ENCODE data around the gene OXT.

DNA sequence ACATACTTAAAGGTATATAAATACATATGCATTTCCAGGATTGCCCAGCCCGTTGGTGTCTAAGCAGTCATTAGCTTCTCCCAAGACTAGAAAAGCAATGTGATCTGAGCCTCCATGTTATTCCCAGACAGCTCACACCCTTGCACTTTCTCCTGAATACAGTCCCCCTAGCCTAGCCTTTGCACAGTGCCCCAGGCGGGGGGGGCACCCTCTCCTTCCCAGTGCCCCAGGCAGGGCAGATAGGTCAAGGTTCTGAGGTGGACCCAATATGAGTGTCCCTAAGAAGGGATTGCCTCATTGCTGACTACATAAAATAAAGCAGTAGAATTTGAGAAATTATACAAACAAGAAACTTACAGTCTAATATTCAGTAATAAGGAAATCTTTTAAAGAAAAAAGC, 43.4 kb upstream of the OXT start:
- TF ChIP-seq TAF1 (IDR thresholded peaks at IDR 0.05; ENCODE audit: borderline replicate concordance, insufficient read depth, low read length) = no peak
- TF ChIP-seq FOXP2 (optimal IDR thresholded peaks at IDR 0.05; ENCODE audit: borderline replicate concordance, extremely low read depth, extremely low read length, insufficient read depth) = no peak
- TF ChIP-seq, protein P1, sequence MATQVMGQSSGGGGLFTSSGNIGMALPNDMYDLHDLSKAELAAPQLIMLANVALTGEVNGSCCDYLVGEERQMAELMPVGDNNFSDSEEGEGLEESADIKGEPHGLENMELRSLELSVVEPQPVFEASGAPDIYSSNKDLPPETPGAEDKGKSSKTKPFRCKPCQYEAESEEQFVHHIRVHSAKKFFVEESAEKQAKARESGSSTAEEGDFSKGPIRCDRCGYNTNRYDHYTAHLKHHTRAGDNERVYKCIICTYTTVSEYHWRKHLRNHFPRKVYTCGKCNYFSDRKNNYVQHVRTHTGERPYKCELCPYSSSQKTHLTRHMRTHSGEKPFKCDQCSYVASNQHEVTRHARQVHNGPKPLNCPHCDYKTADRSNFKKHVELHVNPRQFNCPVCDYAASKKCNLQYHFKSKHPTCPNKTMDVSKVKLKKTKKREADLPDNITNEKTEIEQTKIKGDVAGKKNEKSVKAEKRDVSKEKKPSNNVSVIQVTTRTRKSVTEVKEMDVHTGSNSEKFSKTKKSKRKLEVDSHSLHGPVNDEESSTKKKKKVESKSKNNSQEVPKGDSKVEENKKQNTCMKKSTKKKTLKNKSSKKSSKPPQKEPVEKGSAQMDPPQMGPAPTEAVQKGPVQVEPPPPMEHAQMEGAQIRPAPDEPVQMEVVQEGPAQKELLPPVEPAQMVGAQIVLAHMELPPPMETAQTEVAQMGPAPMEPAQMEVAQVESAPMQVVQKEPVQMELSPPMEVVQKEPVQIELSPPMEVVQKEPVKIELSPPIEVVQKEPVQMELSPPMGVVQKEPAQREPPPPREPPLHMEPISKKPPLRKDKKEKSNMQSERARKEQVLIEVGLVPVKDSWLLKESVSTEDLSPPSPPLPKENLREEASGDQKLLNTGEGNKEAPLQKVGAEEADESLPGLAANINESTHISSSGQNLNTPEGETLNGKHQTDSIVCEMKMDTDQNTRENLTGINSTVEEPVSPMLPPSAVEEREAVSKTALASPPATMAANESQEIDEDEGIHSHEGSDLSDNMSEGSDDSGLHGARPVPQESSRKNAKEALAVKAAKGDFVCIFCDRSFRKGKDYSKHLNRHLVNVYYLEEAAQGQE (IDR thresholded peaks at IDR 0.05; ENCODE audit: insufficient read depth in 1 of 2, low read depth in 2 of 2, low read length in 2 of 2) = no peak
- no peak for TF ChIP-seq POLR2AphosphoS5 (IDR thresholded peaks at IDR 0.05; ENCODE audit: low read depth, low read length)

All from PFSK-1 (cell line).